HepG2 (cell line): ENCODE measurements around the gene SNX7. TPM values are rescaled to one million over a fixed set of nuclear protein-coding genes. Genes with fewer than 3 reads are reported as not detected.

Experiments used
- CHD2 ChIP-seq: IDR thresholded peaks from 2 replicates; pipeline ENCODE4 v1.6.1; 2011; ENCODE audit warnings: low read depth, low read length, improper control_type of control experiment
- EHMT2 ChIP-seq: fragments of 200-600 bp; sonication (generic); IDR thresholded peaks from 2 replicates; pipeline ENCODE4 v1.7.0; 2017; ENCODE audit warnings: antibody characterized with exemption, low read depth, low read length, borderline replicate concordance
- HIVEP1 ChIP-seq: sonication (generic); formaldehyde crosslinking; IDR thresholded peaks from 2 replicates; pipeline ENCODE4 v1.4.0; 2020; ENCODE audit warnings: mild to moderate bottlenecking, missing genetic modification reagents
- KLF15 ChIP-seq: sonication (generic); formaldehyde crosslinking; IDR thresholded peaks from 2 replicates; pipeline ENCODE4 v1.8.1; 2023; ENCODE audit warnings: borderline replicate concordance, mild to moderate bottlenecking, inconsistent platforms, missing genetic modification reagents, mixed read lengths
- PAX8 ChIP-seq: sonication (generic); formaldehyde crosslinking; IDR thresholded peaks from 2 replicates; pipeline ENCODE4 v1.8.0; 2022; ENCODE audit warnings: mild to moderate bottlenecking, missing genetic modification reagents, borderline replicate concordance
- PREB ChIP-seq: sonication (generic); formaldehyde crosslinking; IDR thresholded peaks from 2 replicates; pipeline ENCODE4 v1.4.0; 2020; ENCODE audit warnings: missing genetic modification reagents
- RNF2 ChIP-seq: fragments of 450-650 bp; conservative IDR thresholded peaks from 2 replicates; pipeline ENCODE4 v1.6.1; 2016; ENCODE audit warnings: low read depth
- RNF219 ChIP-seq: sonication (generic); formaldehyde crosslinking; IDR thresholded peaks from 2 replicates; pipeline ENCODE4 v1.5.0; 2020; ENCODE audit warnings: mild to moderate bottlenecking, missing genetic modification reagents
- RXRB ChIP-seq: IDR thresholded peaks from 2 replicates; pipeline ENCODE4 v1.6.1; 2016; ENCODE audit warnings: borderline replicate concordance, missing genetic modification reagents, missing compliant biosample characterization
- ZFP91 ChIP-seq: sonication (generic); formaldehyde crosslinking; IDR thresholded peaks from 2 replicates; pipeline ENCODE4 v1.9.0; 2022; ENCODE audit warnings: missing genetic modification reagents, mild to moderate bottlenecking, borderline replicate concordance
- ZNF17 ChIP-seq: sonication (generic); formaldehyde crosslinking; IDR thresholded peaks from 2 replicates; pipeline ENCODE4 v1.5.0; 2020; ENCODE audit warnings: mild to moderate bottlenecking, missing genetic modification reagents
- ZNF326 ChIP-seq: sonication (generic); formaldehyde crosslinking; IDR thresholded peaks from 2 replicates; pipeline ENCODE4 v1.4.0; 2020; ENCODE audit warnings: missing genetic modification reagents, borderline replicate concordance
- ZNF441 ChIP-seq: sonication (generic); formaldehyde crosslinking; IDR thresholded peaks from 2 replicates; pipeline ENCODE4 v1.7.0; 2021; ENCODE audit warnings: missing genetic modification reagents, borderline replicate concordance
- ZNF556 ChIP-seq: sonication (generic); formaldehyde crosslinking; IDR thresholded peaks from 2 replicates; pipeline ENCODE4 v1.4.0; 2020; ENCODE audit warnings: mild to moderate bottlenecking, missing genetic modification reagents, borderline replicate concordance
- ZNF570 ChIP-seq: sonication (generic); formaldehyde crosslinking; IDR thresholded peaks from 2 replicates; pipeline ENCODE4 v1.4.0; 2020; ENCODE audit warnings: mild to moderate bottlenecking, missing genetic modification reagents, borderline replicate concordance
- ZNF605 ChIP-seq: sonication (generic); formaldehyde crosslinking; IDR thresholded peaks from 2 replicates; pipeline ENCODE4 v1.8.0; 2022; ENCODE audit warnings: mild to moderate bottlenecking, missing genetic modification reagents
- ZNF720 ChIP-seq: sonication (generic); formaldehyde crosslinking; IDR thresholded peaks from 2 replicates; pipeline ENCODE4 v1.4.0; 2020; ENCODE audit warnings: missing genetic modification reagents
- ZNF780A ChIP-seq: sonication (generic); formaldehyde crosslinking; IDR thresholded peaks from 2 replicates; pipeline ENCODE4 v1.8.0; 2022; ENCODE audit warnings: mild to moderate bottlenecking, missing genetic modification reagents, moderate library complexity
- ZNF790 ChIP-seq: sonication (generic); formaldehyde crosslinking; IDR thresholded peaks from 2 replicates; pipeline ENCODE4 v1.8.0; 2022; ENCODE audit warnings: missing genetic modification reagents, mild to moderate bottlenecking, borderline replicate concordance
- polyA plus RNA-seq, 8 experiments: library from polyadenylated mRNA; depleted of rRNA in 3 of 8; stranded (reverse) in 7 of 8; unstranded in 1 of 8; fragments of >200 nt; fragmentation: Illumina TruSeq in 4 of 8; extraction: Trizol in 4 of 8; gene quantifications; 2 replicates each; pipeline versions ENCODE4 v1.2.1 to v1.2.3, GENCODE V29; 2011 to 2016; ENCODE audit warnings: low read depth in 4 of 8, missing spikeins in 1 of 8, mixed read lengths in 1 of 8; ENCODE audit not compliant: insufficient read depth in 1 of 8
- total RNA-seq, 5 experiments: library from RNA; depleted of rRNA; stranded (reverse); fragments of >200 nt; fragmentation: Illumina TruSeq; extraction: Trizol; gene quantifications; 2 replicates each; pipeline ENCODE4 v1.2.3, GENCODE V29; 2016; ENCODE audit warnings: low read depth in 1 of 5

The SNX7 gene
- total and polyA plus RNA-seq, 2 of the 13 experiments (the other 11 are each of a cell fraction or from before 2014, with no cell fraction given), result 14.3 to 33.5 TPM

GRCh38 chr1:98661544-98662355, at the start of gene SNX7 (continued):
- TF ChIP-seq PAX8 (CRISPR knock-in tag) (no peak), ZNF556 (CRISPR knock-in tag) (no peak), RNF2 (0 out of 2 replicates have a peak, but pooled peaks have one; percentile 8), ZNF570 (CRISPR knock-in tag) (no peak), ZFP91 (CRISPR knock-in tag) (peak; percentile 16; the same call in 1 of the 2 replicates), ZNF326 (CRISPR knock-in tag) (no peak), ZNF780A (CRISPR knock-in tag) (no peak), KLF15 (CRISPR knock-in tag) (0 out of 2 replicates have a peak, but pooled peaks have one; percentile 64), HIVEP1 (CRISPR knock-in tag) (peak; percentile 73; the same call in 1 of the 2 replicates), ZNF441 (CRISPR knock-in tag) (peak; percentile 63; the same call in 1 of the 2 replicates), RXRB (peak; percentile 41; the same call in 1 of the 2 replicates), ZNF720 (CRISPR knock-in tag) (no peak), CHD2 (no peak), EHMT2 (no peak), ZNF605 (CRISPR knock-in tag) (no peak), RNF219 (CRISPR knock-in tag) (no peak), ZNF790 (CRISPR knock-in tag) (no peak), ZNF17 (CRISPR knock-in tag) (no peak), PREB (no peak)
